Stomach smooth muscle (tissue), 2 donors: Measurements from ENCODE around the gene PRKG1.
A peak's percentile ranks its signal among the peaks of the same experiment; 100 is the strongest.

ENCODE experiments used
- H3K27ac ChIP-seq: one replicate; pipeline ENCODE4 v1.7.0; 2013; ENCODE audit warnings: mild to moderate bottlenecking, low read length, inconsistent platforms
- H3K27me3 ChIP-seq, 2 donors: one replicate each; pipeline ENCODE4 v1.7.0; 2013; ENCODE audit warnings: low read length in 2 of 2; ENCODE audit not compliant: insufficient read depth in 2 of 2, control insufficient read depth in 1 of 2
- H3K36me3 ChIP-seq, 2 donors: one replicate each; pipeline ENCODE4 v1.7.0; 2013; ENCODE audit warnings: low read length in 2 of 2; ENCODE audit not compliant: control insufficient read depth in 2 of 2, insufficient read depth in 2 of 2
- H3K4me1 ChIP-seq: one replicate; pipeline ENCODE4 v1.7.0; 2013; ENCODE audit warnings: low read length; ENCODE audit not compliant: control insufficient read depth, insufficient read depth
- H3K4me3 ChIP-seq, 2 donors: one replicate each; pipeline ENCODE4 v1.7.0; 2013; ENCODE audit warnings: low read length in 2 of 2
- H3K9ac ChIP-seq, 2 donors: one replicate each; pipeline ENCODE4 v1.7.0; 2013; ENCODE audit warnings: low read length in 2 of 2, mild to moderate bottlenecking in 1 of 2
- H3K9me3 ChIP-seq, 2 donors: one replicate each; pipeline ENCODE4 v1.7.0; 2013; ENCODE audit warnings: low read length in 2 of 2; ENCODE audit not compliant: control insufficient read depth in 2 of 2
- donor health status: healthy.
- donor health status: Pancreatic carcinoma.

Gene PRKG1

GRCh38 chr10:51503378-51503777, 429.1 kb downstream of the PRKG1 start:
- Histone ChIP-seq H3K27me3 (no peaks in the 10 kb centered on the region), H3K36me3 (no peaks in the 10 kb centered on the region), H3K9me3 (no peaks in the 10 kb centered on the region), H3K4me1 (peaks cover 3% of the 10 kb centered on the region), H3K9ac (no peak overlapping the region), H3K4me3 (no peak overlapping the region), H3K27ac (no peak overlapping the region)

GRCh38 chr10:51507476-51507875, 433.2 kb downstream of the PRKG1 start:
- H3K9ac ChIP-seq: no peak overlapping the region
- H3K4me1 ChIP-seq: no peaks in the 10 kb centered on the region
- H3K9me3 ChIP-seq: no peaks in the 10 kb centered on the region
- H3K27me3 ChIP-seq: no peaks in the 10 kb centered on the region
- H3K4me3 ChIP-seq: no peak overlapping the region
- H3K27ac ChIP-seq: no peak overlapping the region
- H3K36me3 ChIP-seq: no peaks in the 10 kb centered on the region

GRCh38 chr10:51508156-51508555, 433.9 kb downstream of the PRKG1 start:
- H3K9me3 ChIP-seq: no peaks in the 10 kb centered on the region
- no peak overlapping the region for H3K9ac ChIP-seq
- no peaks in the 10 kb centered on the region for H3K36me3 ChIP-seq
- no peaks in the 10 kb centered on the region for H3K27me3 ChIP-seq
- H3K4me3 ChIP-seq: no peak overlapping the region
- no peaks in the 10 kb centered on the region for H3K4me1 ChIP-seq
- no peak overlapping the region for H3K27ac ChIP-seq

- H3K4me3 ChIP-seq: no peak overlapping the region
- no peak overlapping the region for H3K27ac ChIP-seq
- no peaks in the 10 kb centered on the region for H3K27me3 ChIP-seq
- no peaks in the 10 kb centered on the region for H3K4me1 ChIP-seq
- no peak overlapping the region for H3K9ac ChIP-seq
- no peaks in the 10 kb centered on the region for H3K36me3 ChIP-seq
- no peaks in the 10 kb centered on the region for H3K9me3 ChIP-seq
These were observed 435.9 kb downstream of the PRKG1 start for GRCh38 chr10:51510231-51510630.

- no peak overlapping the region for H3K9ac ChIP-seq
- no peak overlapping the region for H3K4me3 ChIP-seq
- H3K27me3 ChIP-seq: no peaks in the 10 kb centered on the region
- no peak overlapping the region for H3K27ac ChIP-seq
- H3K36me3 ChIP-seq: no peaks in the 10 kb centered on the region
- H3K4me1 ChIP-seq: no peaks in the 10 kb centered on the region
- no peaks in the 10 kb centered on the region for H3K9me3 ChIP-seq
These were observed 447.3 kb downstream of the PRKG1 start for GRCh38 chr10:51521605-51522004.

GRCh38 chr10:51522858-51523257, 448.6 kb downstream of the PRKG1 start:
- Histone ChIP-seq H3K27me3 (no peaks in the 10 kb centered on the region), H3K36me3 (no peaks in the 10 kb centered on the region)

GRCh38 chr10:51523440-51523839, 449.2 kb downstream of the PRKG1 start:
- no peak overlapping the region for H3K4me3 ChIP-seq
- H3K9me3 ChIP-seq: no peaks in the 10 kb centered on the region
- H3K4me1 ChIP-seq: no peaks in the 10 kb centered on the region
- H3K27me3 ChIP-seq: no peaks in the 10 kb centered on the region
- no peak overlapping the region for H3K27ac ChIP-seq
- H3K36me3 ChIP-seq: no peaks in the 10 kb centered on the region
- H3K9ac ChIP-seq: no peak overlapping the region

More at GRCh38 chr10:51522858-51523257, 448.6 kb downstream of the PRKG1 start:
- Histone ChIP-seq H3K27ac (no peak overlapping the region), H3K9ac (no peak overlapping the region), H3K9me3 (no peaks in the 10 kb centered on the region), H3K4me3 (no peak overlapping the region), H3K4me1 (no peaks in the 10 kb centered on the region)

- Histone ChIP-seq H3K36me3 (no peaks in the 10 kb centered on the region), H3K4me1 (no peaks in the 10 kb centered on the region), H3K27ac (no peak overlapping the region), H3K9me3 (no peaks in the 10 kb centered on the region), H3K27me3 (no peaks in the 10 kb centered on the region), H3K9ac (no peak overlapping the region), H3K4me3 (no peak overlapping the region)
These were observed 449.8 kb downstream of the PRKG1 start for GRCh38 chr10:51524041-51524440.

GRCh38 chr10:51527522-51528219, 453.4 kb downstream of the PRKG1 start:
- no peak overlapping the region for H3K27ac ChIP-seq
- no peaks in the 10 kb centered on the region for H3K36me3 ChIP-seq
- H3K4me1 ChIP-seq: no peaks in the 10 kb centered on the region
- no peaks in the 10 kb centered on the region for H3K9me3 ChIP-seq
- peak overlapping the region in 1 of 2 donors; percentile 23 for H3K4me3 ChIP-seq
- H3K27me3 ChIP-seq: no peaks in the 10 kb centered on the region
- no peak overlapping the region for H3K9ac ChIP-seq

GRCh38 chr10:51528527-51528926, 454.2 kb downstream of the PRKG1 start:
- Histone ChIP-seq H3K36me3 (no peaks in the 10 kb centered on the region), H3K9ac (no peak overlapping the region), H3K4me1 (no peaks in the 10 kb centered on the region), H3K4me3 (no peak overlapping the region), H3K27me3 (no peaks in the 10 kb centered on the region), H3K9me3 (no peaks in the 10 kb centered on the region), H3K27ac (no peak overlapping the region)

GRCh38 chr10:51530541-51530940, 456.3 kb downstream of the PRKG1 start:
- no peaks in the 10 kb centered on the region for H3K4me1 ChIP-seq
- H3K27me3 ChIP-seq: no peaks in the 10 kb centered on the region
- H3K9ac ChIP-seq: no peak overlapping the region
- no peak overlapping the region for H3K4me3 ChIP-seq
- no peaks in the 10 kb centered on the region for H3K9me3 ChIP-seq
- no peak overlapping the region for H3K27ac ChIP-seq
- H3K36me3 ChIP-seq: no peaks in the 10 kb centered on the region
